T-helper 22 cell (primary cell): ENCODE results near the gene TNC.

Experiments used
- DNase-seq: peaks from one replicate; pipeline ENCODE4 v3.0.0-alpha.2; 2020; ENCODE audit warnings: low read depth

The TNC gene

GRCh38 chr9:115008536-115009270 is 109.3 kb downstream of the TNC start:
- DNase-seq: no peak

- DNase-seq: peak; percentile 24
Measured at GRCh38 chr9:115006660-115007059, 111.3 kb downstream of the TNC start.

GRCh38 chr9:115005322-115005721 is 112.6 kb downstream of the TNC start:
- no peak for DNase-seq

GRCh38 chr9:115004545-115004944 is 113.4 kb downstream of the TNC start:
- no peak for DNase-seq

- no peak for DNase-seq
Measured at GRCh38 chr9:115002371-115003120, 115.4 kb downstream of the TNC start.

GRCh38 chr9:115000217-115000639 is 117.7 kb downstream of the TNC start:
- no peak for DNase-seq

GRCh38 chr9:114998326-114998725 is 119.6 kb downstream of the TNC start:
- no peak for DNase-seq

- no peak for DNase-seq
Measured at GRCh38 chr9:114995681-114996221, 122.2 kb downstream of the TNC start.

GRCh38 chr9:114994768-114995167 is 123.2 kb downstream of the TNC start:
- DNase-seq: no peak

- no peak for DNase-seq
Measured at GRCh38 chr9:114991861-114992260, 126.1 kb downstream of the TNC start.

GRCh38 chr9:114990901-114991300 is 127.1 kb downstream of the TNC start:
- no peak for DNase-seq

GRCh38 chr9:114989600-114990410 is 128.2 kb downstream of the TNC start:
- DNase-seq: peak; percentile 22

- DNase-seq: no peak
Measured at GRCh38 chr9:114988962-114989599, 128.9 kb downstream of the TNC start.

GRCh38 chr9:114987116-114987515 is 130.8 kb downstream of the TNC start:
- no peak for DNase-seq

- no peak for DNase-seq
Measured at GRCh38 chr9:114985959-114986501, 131.9 kb downstream of the TNC start.

- DNase-seq: no peak
Measured at GRCh38 chr9:114981063-114981462, 136.9 kb downstream of the TNC start.

- DNase-seq: no peak
Measured at GRCh38 chr9:114973216-114973615, 144.7 kb downstream of the TNC start.

GRCh38 chr9:114972510-114973136 is 145.3 kb downstream of the TNC start:
- no peak for DNase-seq
